GM12878 (cell line): Measurements from ENCODE around the gene LSAMP.

Source experiments
- BCL11A ChIP-seq: IDR thresholded peaks from 2 replicates; pipeline ENCODE4 v1.6.1; 2011; ENCODE audit warnings: low read depth, low read length
- CTCF ChIP-seq, 3 experiments: IDR thresholded peaks in 2 of 3; conservative IDR thresholded peaks in 1 of 3; 2 replicates each; pipeline ENCODE4 v1.5.1; 2011; ENCODE audit warnings: low read depth in 3 of 3, low read length in 3 of 3, mild to moderate bottlenecking in 3 of 3, control low read depth in 2 of 3, moderate library complexity in 2 of 3, inconsistent platforms in 1 of 3, mixed read lengths in 1 of 3; ENCODE audit not compliant: control insufficient read depth in 2 of 3, insufficient read depth in 1 of 3; ENCODE audit errors: extremely low read depth in 1 of 3
- EZH2 ChIP-seq: IDR thresholded peaks from 2 replicates; pipeline ENCODE4 v1.6.1; 2012; ENCODE audit warnings: low read depth, mild to moderate bottlenecking, control low read depth, inconsistent platforms, low read length, borderline replicate concordance; ENCODE audit not compliant: control insufficient read depth
- NFYB ChIP-seq: IDR thresholded peaks from 2 replicates; pipeline ENCODE4 v1.6.1; 2011; ENCODE audit warnings: low read depth, mild to moderate bottlenecking, low read length, improper control_type of control experiment, moderate library complexity; ENCODE audit not compliant: insufficient read depth
- PAX5 ChIP-seq: IDR thresholded peaks from 2 replicates; pipeline ENCODE4 v1.6.1; 2011; ENCODE audit warnings: low read depth, low read length, borderline replicate concordance
- RELA ChIP-seq: fragments of 450-650 bp; IDR thresholded peaks from 2 replicates; pipeline ENCODE4 v1.8.0; 2014; ENCODE audit warnings: borderline replicate concordance; ENCODE audit not compliant: partially characterized antibody
- TCF7 ChIP-seq: IDR thresholded peaks from 2 replicates; pipeline ENCODE4 v1.6.1; 2014; ENCODE audit warnings: antibody characterized with exemption, borderline replicate concordance
- YBX1 ChIP-seq: fragments of 450-650 bp; IDR thresholded peaks from 2 replicates; pipeline ENCODE4 v1.6.1; 2016; ENCODE audit warnings: antibody characterized with exemption

GRCh38 chr3:115975796-115976195, 469.5 kb downstream of the LSAMP start:
- TF ChIP-seq EZH2: no peak
- no peak for TF ChIP-seq BCL11A
- no peak for TF ChIP-seq TCF7
- no peak for TF ChIP-seq RELA
- TF ChIP-seq CTCF (IDR thresholded peaks at IDR 0.05 in 2 of 3, conservative IDR thresholded peaks at IDR 0.05 in 1 of 3; ENCODE audit: control insufficient read depth in 2 of 3, extremely low read depth in 1 of 3, insufficient read depth in 1 of 3, low read depth in 3 of 3, low read length in 3 of 3): no peak
- TF ChIP-seq YBX1: no peak
- no peak for TF ChIP-seq PAX5
- TF ChIP-seq NFYB: no peak
